HEK293 (cell line): ENCODE data around the gene QSOX1.

Experiments used
- CTCF ChIP-seq: fragments of 450-650 bp; formaldehyde crosslinking; IDR thresholded peaks from 2 replicates; pipeline ENCODE4 v1.5.1; 2016; ENCODE audit warnings: missing biosample characterization, missing genetic modification characterization
- OVOL3 ChIP-seq: fragments of 450-650 bp; formaldehyde crosslinking; IDR thresholded peaks from 2 replicates; pipeline ENCODE4 v1.5.1; 2016; ENCODE audit warnings: missing biosample characterization, missing genetic modification characterization
- ZBTB10 ChIP-seq: fragments of 450-650 bp; formaldehyde crosslinking; IDR thresholded peaks from 2 replicates; pipeline ENCODE4 v1.5.1; 2016; ENCODE audit warnings: missing biosample characterization, missing genetic modification characterization
- ZNF324 ChIP-seq: fragments of 450-650 bp; formaldehyde crosslinking; IDR thresholded peaks from 2 replicates; pipeline ENCODE4 v1.5.1; 2016; ENCODE audit warnings: missing biosample characterization, missing genetic modification characterization
- ZNF426 ChIP-seq: fragments of 450-650 bp; formaldehyde crosslinking; IDR thresholded peaks from 2 replicates; pipeline ENCODE4 v1.5.1; 2017; ENCODE audit warnings: missing biosample characterization, missing genetic modification characterization, mild to moderate bottlenecking, inconsistent platforms, moderate library complexity
- ZNF596 ChIP-seq: fragments of 450-650 bp; IDR thresholded peaks from 2 replicates; pipeline ENCODE4 v1.5.0; 2018; ENCODE audit warnings: missing biosample characterization, mild to moderate bottlenecking, missing genetic modification characterization, moderate library complexity
- TF ChIP-seq, protein P1 (sequence below): fragments of 450-650 bp; formaldehyde crosslinking; IDR thresholded peaks from 2 replicates; pipeline ENCODE4 v1.5.1; 2016; ENCODE audit warnings: missing biosample characterization, missing genetic modification characterization, borderline replicate concordance
- TF ChIP-seq, protein P2 (sequence below): fragments of 450-650 bp; formaldehyde crosslinking; IDR thresholded peaks from 2 replicates; pipeline ENCODE4 v1.5.1; 2016; ENCODE audit warnings: missing biosample characterization, missing genetic modification characterization

- TF ChIP-seq ZBTB10 (tag by site-specific recombination) = no peak
- TF ChIP-seq, protein P1, sequence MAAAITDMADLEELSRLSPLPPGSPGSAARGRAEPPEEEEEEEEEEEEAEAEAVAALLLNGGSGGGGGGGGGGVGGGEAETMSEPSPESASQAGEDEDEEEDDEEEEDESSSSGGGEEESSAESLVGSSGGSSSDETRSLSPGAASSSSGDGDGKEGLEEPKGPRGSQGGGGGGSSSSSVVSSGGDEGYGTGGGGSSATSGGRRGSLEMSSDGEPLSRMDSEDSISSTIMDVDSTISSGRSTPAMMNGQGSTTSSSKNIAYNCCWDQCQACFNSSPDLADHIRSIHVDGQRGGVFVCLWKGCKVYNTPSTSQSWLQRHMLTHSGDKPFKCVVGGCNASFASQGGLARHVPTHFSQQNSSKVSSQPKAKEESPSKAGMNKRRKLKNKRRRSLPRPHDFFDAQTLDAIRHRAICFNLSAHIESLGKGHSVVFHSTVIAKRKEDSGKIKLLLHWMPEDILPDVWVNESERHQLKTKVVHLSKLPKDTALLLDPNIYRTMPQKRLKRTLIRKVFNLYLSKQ = no peak
- no peak for TF ChIP-seq ZNF426 (tag by site-specific recombination)
- TF ChIP-seq CTCF (tag by site-specific recombination) = no peak
- no peak for TF ChIP-seq ZNF596 (tag by site-specific recombination)
- TF ChIP-seq, protein P2, sequence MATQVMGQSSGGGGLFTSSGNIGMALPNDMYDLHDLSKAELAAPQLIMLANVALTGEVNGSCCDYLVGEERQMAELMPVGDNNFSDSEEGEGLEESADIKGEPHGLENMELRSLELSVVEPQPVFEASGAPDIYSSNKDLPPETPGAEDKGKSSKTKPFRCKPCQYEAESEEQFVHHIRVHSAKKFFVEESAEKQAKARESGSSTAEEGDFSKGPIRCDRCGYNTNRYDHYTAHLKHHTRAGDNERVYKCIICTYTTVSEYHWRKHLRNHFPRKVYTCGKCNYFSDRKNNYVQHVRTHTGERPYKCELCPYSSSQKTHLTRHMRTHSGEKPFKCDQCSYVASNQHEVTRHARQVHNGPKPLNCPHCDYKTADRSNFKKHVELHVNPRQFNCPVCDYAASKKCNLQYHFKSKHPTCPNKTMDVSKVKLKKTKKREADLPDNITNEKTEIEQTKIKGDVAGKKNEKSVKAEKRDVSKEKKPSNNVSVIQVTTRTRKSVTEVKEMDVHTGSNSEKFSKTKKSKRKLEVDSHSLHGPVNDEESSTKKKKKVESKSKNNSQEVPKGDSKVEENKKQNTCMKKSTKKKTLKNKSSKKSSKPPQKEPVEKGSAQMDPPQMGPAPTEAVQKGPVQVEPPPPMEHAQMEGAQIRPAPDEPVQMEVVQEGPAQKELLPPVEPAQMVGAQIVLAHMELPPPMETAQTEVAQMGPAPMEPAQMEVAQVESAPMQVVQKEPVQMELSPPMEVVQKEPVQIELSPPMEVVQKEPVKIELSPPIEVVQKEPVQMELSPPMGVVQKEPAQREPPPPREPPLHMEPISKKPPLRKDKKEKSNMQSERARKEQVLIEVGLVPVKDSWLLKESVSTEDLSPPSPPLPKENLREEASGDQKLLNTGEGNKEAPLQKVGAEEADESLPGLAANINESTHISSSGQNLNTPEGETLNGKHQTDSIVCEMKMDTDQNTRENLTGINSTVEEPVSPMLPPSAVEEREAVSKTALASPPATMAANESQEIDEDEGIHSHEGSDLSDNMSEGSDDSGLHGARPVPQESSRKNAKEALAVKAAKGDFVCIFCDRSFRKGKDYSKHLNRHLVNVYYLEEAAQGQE = no peak
- TF ChIP-seq OVOL3 (tag by site-specific recombination) = no peak
- no peak for TF ChIP-seq ZNF324
Observed at GRCh38 chr1:180143359-180143758, 11.3 kb upstream of the QSOX1 start.
